HG02970 (cell line): ENCODE data around the gene USP31.

ENCODE experiments used
- ATAC-seq: cut with Tn5 transposase; IDR thresholded peaks from one replicate; pipeline ENCODE4 v1.9.1; 2021; ENCODE audit warnings: mild to moderate bottlenecking, moderate library complexity, moderate number of reproducible peaks; ENCODE audit not compliant: unreplicated experiment, low FRiP score

Gene USP31

GRCh38 chr16:23149267-23149992, at the start of gene USP31:
TSS of gene USP31 (minus strand) at chr16:23149452. CDS start at chr16:23149270, 182 bp downstream.
- peak; percentile 88 for ATAC-seq

- ATAC-seq = no peak
Observed at GRCh38 chr16:23196539-23196938, 47.3 kb upstream of the USP31 start.

- no peak for ATAC-seq
Observed at GRCh38 chr16:23195366-23195978, 46.2 kb upstream of the USP31 start.

GRCh38 chr16:23194497-23195221, 45.4 kb upstream of the USP31 start:
- no peak for ATAC-seq

GRCh38 chr16:23188911-23189310, 39.7 kb upstream of the USP31 start:
- no peak for ATAC-seq

- no peak for ATAC-seq
Observed at GRCh38 chr16:23187341-23187740, 38.1 kb upstream of the USP31 start.

GRCh38 chr16:23186171-23186570, 36.9 kb upstream of the USP31 start:
- no peak for ATAC-seq

- ATAC-seq = no peak
Observed at GRCh38 chr16:23185656-23186055, 36.4 kb upstream of the USP31 start.

GRCh38 chr16:23183543-23183862, 34.3 kb upstream of the USP31 start:
- no peak for ATAC-seq

GRCh38 chr16:23182679-23183542, 33.7 kb upstream of the USP31 start, which contains the start of gene SCNN1G:
TSS of gene SCNN1G (plus strand) at chr16:23182745. CDS start at chr16:23186272, 3,527 bp downstream.
- peak; percentile 3 for ATAC-seq

GRCh38 chr16:23182206-23182678, 33.0 kb upstream of the USP31 start:
- peak; percentile 76 for ATAC-seq

GRCh38 chr16:23181506-23181905, 32.3 kb upstream of the USP31 start:
- no peak for ATAC-seq

- no peak for ATAC-seq
Observed at GRCh38 chr16:23175651-23176050, 26.4 kb upstream of the USP31 start.

- no peak for ATAC-seq
Observed at GRCh38 chr16:23174622-23175021, 25.4 kb upstream of the USP31 start.

- no peak for ATAC-seq
Observed at GRCh38 chr16:23172994-23173393, 23.7 kb upstream of the USP31 start.

- no peak for ATAC-seq
Observed at GRCh38 chr16:23172583-23172982, 23.3 kb upstream of the USP31 start.

- ATAC-seq = no peak
Observed at GRCh38 chr16:23164736-23165135, 15.5 kb upstream of the USP31 start.

- no peak for ATAC-seq
Observed at GRCh38 chr16:23163921-23164320, 14.7 kb upstream of the USP31 start.

GRCh38 chr16:23160574-23160973, 11.3 kb upstream of the USP31 start:
- no peak for ATAC-seq

- ATAC-seq = no peak
Observed at GRCh38 chr16:23160082-23160481, 10.8 kb upstream of the USP31 start.
